Vein endothelial cell (primary cell): ENCODE results near the gene ADAMTS10. TPM values are rescaled to one million over a fixed set of nuclear protein-coding genes. Genes with fewer than 3 reads are reported as not detected.

Experiments used
- total RNA-seq: library from RNA; depleted of rRNA; stranded (reverse); fragments of >200 nt; gene quantifications from 2 replicates; pipeline ENCODE4 v1.2.3, GENCODE V29; 2012

Gene ADAMTS10
- total RNA-seq, result 8.0 and 11.1 TPM in 2 replicates

GRCh38 chr19:8610041-8610935 lies at the start of gene ADAMTS10:
Gene ADAMTS10, minus strand, starts transcription at chr19:8610715. Its CDS starts 5,005 bp downstream, at chr19:8605710.

GRCh38 chr19:8629996-8630683 lies 19.6 kb upstream of the ADAMTS10 start, which contains the start of gene NFILZ:
Gene NFILZ, plus strand, starts transcription at chr19:8630633. Its CDS starts 46,133 bp downstream, at chr19:8676766.

GRCh38 chr19:8577247-8577646 lies 33.3 kb downstream of the ADAMTS10 start, which contains the start of gene MYO1F:
Gene MYO1F, minus strand, starts transcription at chr19:8577442. Its CDS starts 133 bp downstream, at chr19:8577309.

Other genes with a start within 250 kb of the ADAMTS10 start
- gene ANGPTL4, start 246.6 kb downstream of the ADAMTS10 start, total RNA-seq, result 11.7 and 94.7 TPM in 2 replicates
- gene RAB11B, start 220.4 kb downstream of the ADAMTS10 start, total RNA-seq, result 29.2 and 38.9 TPM in 2 replicates
- 163 and 207 TPM in 2 replicates for gene MARCHF2, start 197.4 kb downstream of the ADAMTS10 start, total RNA-seq
- gene HNRNPM, start 165.7 kb downstream of the ADAMTS10 start, total RNA-seq, result 45.4 and 68.0 TPM in 2 replicates
- not detected in 2 replicates for gene PRAM1, start 108.1 kb downstream of the ADAMTS10 start, total RNA-seq
- 3.9 and 4.9 TPM in 2 replicates for gene ZNF414, start 96.5 kb downstream of the ADAMTS10 start, total RNA-seq
- under 0.01 and 0.10 TPM in 2 replicates for gene MYO1F, start 33.3 kb downstream of the ADAMTS10 start, total RNA-seq
- gene NFILZ, start 19.9 kb upstream of the ADAMTS10 start, total RNA-seq, result not detected in 2 replicates
- not detected in 2 replicates for gene ACTL9, start 88.1 kb upstream of the ADAMTS10 start, total RNA-seq
- not detected in 2 replicates for gene OR2Z1, start 110.9 kb upstream of the ADAMTS10 start, total RNA-seq
- 2.0 and 5.4 TPM in 2 replicates for gene ZNF558, start 221.6 kb upstream of the ADAMTS10 start, total RNA-seq
- gene MBD3L1, start 221.7 kb upstream of the ADAMTS10 start, total RNA-seq, result not detected in 2 replicates